SW480 (cell line): Measurements from ENCODE around the gene RAB34.

Experiments used
- DNase-seq: peaks from one replicate; pipeline ENCODE4 v3.0.0-alpha.2; 2016; ENCODE audit warnings: low spot score

RAB34 gene, protein sequence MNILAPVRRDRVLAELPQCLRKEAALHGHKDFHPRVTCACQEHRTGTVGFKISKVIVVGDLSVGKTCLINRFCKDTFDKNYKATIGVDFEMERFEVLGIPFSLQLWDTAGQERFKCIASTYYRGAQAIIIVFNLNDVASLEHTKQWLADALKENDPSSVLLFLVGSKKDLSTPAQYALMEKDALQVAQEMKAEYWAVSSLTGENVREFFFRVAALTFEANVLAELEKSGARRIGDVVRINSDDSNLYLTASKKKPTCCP

DNA sequence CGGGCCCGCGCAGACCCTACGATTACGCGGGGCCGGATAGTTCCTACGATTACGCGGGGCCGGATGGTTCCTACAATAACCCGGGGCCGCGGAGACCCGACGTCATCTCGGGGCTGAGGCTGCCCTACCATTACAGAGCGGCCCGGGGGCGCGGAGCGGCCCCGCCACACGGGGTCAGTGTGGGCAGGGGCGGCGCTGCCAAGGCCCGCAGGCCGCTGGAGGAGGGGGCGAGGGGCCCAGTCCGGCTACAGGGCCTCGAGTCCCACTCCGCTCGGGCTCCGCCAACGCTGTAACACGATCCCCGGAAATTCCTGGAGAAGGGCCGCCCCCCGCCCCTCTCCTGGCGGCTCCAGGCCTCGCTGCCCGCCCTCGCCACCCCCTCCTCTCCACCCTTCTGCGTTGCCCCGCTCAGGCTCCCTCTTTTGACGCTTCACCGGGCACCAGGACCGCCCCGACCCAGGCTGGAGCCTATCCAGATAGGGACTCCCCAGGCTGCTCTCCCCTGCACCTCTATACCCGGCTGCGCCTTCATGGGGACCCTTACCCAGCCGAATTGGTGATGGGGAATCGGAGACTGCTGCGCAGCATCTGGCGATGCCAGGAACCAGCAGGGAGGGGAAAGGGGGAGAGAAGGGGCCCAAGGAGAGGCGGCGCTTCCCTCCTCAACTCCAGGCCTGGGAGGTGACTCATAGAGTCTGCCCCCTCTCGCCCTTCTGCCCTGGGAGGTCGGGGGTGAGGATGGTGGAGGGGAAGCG lies at the start of gene RAB34:
Gene RAB34 (minus strand): TSS at position 291 of the 755 bp plus-strand sequence. CDS start 602 bp downstream, outside the sequence.
- no peak for DNase-seq

DNA sequence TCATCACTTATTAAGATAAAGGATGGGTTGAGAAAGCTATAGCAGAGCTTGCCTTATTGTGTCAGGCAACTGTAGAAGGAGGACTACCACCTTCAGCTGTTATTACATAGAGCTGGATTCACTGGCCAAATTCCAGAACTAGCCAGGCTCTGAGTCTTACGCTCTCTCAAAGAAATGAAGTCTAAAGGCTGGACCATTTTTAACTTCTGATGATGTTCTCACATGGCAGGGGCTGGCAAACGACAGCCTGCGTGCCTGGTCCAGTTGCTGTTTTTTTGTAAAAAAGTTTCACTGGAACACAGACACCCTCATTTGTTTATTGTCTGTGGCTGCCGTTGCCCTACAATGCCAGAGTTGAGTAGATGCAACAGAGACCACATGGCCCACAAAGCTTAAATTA lies 47.4 kb upstream of the RAB34 start:
- DNase-seq: no peak

DNA sequence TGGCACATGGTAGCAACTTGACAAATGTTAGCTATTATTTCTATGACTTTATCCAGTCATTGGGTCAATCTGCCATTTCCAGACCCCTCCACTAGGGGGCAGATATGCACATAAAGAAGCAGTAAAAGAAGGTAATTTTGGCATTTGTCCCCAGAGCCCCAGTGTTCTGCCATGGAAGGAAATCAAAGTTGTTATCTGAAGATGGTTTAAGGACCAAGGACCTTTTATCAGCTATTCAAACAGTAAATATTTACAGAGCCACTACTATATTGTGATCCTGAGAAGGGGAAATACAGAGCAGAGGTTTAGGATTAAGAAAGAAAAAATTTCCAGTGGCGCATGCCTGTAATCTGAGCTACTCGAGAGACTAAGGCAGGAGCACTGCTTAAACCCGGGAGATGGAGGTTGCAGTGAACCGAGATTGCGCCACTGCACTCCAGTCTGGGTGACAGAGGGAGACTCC lies 46.2 kb upstream of the RAB34 start:
- peak; percentile 60 for DNase-seq

DNA sequence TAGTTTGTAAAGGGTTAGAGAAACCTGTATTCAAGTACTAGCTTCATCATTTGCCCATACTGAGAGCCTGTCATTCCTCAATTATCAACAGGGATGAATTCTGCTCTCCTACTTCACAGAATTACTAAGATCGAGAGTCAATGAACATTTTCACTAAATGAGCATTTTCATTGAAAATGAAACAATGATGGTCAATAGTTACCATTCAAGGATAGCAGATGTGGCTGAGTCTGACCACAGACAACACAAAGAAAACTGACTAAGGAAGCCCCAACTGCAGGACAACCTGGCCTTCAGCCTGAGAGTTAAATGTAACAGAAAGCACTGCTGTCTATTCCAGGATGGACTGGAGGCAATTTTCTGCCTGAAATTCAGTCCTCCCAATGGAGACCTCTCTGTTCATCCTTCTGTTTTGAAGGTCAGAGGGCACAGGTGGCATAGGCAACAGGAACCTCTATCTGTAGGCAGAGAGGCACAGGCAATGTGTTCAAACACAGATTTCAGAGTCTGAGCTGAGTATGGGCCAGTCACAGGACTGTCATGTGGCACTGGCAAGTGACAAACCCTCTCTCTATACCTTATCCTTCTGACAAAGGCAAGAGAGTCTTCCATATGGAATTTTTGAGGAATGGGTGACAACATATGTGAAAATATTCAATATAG lies 45.6 kb upstream of the RAB34 start:
- no peak for DNase-seq

DNA sequence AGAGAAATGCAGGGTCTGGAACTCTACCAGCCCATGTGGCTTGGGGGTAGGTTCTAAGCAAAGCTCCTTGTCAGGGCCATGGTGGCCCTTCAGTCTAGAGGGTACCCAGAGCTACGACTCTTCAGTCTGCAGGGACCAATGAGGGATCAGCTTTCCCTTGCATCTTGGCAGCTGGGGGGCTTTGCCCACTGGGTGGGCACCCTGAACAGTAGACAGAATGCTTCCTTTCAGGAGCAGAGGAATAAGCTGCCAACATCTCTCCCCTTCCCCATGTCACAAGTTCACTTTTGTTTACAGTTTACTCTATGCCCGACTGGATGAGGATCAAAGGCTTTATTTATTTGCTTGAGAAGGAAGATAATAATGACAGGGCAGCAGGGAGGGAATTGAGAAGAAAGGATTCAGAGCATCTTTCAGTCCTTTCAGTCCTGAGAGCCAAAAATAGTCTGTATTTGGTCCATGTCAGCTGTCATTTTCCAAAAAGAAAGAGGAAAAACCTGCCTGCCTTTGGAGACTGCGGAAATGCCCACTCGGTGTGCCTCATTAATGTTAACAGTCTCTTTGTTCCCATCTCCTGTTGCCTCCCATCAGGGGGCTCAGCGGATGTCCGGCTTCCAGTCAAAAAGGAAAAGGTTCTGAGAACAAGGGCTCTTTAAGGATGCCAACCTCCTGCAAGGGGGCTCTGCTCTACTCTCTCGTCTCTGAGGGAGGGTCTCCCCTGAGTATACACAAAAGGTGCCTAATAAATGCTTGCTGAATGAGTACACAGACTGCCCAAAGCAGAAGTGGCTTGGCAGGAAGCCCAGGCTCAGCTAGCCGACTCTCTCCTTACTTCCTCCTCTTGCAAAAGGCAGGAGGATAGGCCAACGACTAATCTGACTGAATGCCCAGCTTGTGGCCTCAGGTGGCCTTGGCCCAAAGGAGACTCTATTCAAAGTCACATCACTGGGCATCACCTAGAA lies 43.2 kb upstream of the RAB34 start:
- no peak for DNase-seq

DNA sequence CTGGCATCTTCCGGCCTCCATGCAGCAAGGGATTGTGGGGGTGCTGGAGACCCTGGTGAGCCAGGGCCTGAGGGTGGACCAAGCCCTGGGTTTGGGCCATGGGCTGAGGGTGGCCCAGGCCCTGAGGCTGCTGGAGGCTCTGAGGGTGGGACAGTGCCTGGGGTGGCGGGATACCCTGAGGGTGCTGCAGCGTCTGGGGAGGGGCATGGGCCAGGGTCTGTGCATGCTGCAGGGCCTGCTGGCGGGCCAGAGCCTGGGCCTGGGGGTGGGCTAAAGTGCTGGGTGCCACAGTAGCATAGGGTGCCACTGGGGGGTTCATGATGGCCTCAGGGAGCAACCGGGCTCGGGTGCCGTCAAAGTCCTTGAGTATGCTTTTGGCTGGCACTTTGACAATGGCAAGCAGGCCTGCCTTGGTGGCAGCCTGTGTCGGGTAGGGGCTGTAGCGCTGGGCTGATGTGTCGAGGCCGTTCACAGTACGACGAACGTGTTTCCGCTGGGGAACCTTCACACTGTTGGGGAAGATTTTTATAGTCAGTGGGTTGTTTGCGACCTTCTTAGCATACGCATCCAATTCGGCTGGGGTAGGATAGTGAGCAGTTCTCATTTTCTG lies 41.7 kb upstream of the RAB34 start:
- no peak for DNase-seq

DNA sequence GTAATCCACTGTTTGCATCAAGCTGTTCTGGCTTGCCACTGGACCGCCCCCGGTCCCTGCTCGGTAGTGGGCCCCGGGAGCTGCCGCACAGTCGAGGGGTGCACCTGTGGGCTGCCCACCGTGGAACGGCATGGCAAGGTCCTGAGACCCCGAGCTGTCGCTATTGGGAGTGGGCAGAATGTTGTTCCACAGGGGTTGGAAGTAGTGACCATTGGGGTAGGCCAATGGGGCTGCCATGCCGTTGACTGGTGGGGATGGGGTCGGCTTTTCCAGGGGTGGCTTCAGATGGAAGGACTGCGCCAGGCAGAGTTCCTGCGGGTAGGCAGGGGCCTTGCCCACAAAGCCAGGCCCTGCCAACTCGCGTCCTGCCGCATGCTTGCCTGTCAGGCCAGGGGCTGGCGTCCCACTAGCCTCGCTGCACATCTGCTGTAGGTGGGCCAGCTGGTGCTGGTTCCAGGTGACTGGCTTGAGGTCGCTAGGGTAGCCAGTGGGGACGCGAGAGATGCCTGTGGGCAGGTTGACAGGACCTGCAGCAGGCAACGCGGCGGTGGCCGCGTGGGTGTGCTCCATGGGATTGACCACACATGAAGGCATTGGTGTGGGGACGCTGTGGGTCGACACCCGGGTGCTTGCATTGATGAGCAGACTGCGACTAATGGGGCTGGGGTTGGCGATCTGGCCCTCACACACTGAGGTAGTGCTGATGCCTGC lies 40.9 kb upstream of the RAB34 start:
- DNase-seq: no peak

DNA sequence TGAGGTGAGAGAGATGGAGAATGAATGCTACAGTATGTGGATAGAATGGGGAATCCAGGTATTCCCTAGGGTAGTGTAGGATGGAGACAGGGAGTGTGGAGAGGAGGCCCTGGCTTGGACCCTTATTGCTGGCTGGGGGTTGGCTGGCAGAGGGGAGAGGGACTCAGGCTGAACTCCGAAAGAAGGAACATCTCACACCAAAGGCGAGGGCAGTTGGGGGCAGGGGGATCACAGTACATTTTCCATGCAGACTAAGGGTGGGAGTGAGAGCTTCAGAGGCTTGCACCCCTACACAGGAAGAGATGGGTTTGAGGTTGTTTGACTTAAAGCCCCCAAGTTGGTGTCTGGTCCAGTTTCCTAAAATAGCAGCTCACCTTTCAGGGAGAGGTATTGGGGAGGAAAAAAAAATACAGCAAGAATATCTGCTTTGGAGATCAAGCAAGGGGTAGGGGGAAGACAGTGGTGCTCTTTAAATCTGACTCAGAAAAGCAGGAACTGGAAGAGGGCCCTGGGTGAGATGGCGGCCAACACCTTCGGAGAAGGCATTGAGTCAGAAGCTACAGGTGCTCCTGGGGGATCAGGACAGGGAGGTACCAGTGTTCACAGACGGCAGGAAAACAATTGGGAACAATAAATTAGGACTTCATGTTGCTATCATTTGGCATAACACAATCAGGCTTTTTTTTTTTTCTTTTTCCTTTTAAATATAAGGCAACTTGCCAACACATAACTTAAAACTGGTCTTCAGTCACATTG lies 38.6 kb upstream of the RAB34 start:
- DNase-seq: no peak

DNA sequence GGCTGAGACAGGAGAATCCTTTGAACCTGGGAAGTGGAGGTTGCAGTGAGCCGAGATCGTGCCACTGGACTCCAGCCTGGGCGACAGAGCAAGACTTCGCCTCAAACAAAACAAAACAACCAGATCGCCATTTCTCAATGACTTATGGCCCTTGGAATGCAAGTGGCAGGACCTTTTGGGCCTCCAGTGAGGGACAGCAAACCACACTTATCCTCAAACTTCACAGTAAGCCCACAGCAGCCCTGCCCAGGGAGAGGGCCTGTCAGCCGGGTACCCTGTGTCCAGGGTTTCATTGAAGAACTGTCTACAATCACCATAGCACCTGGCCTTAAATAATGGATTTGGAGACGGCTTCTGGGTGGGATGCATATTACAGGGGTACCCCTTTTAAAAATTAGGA lies 37.8 kb upstream of the RAB34 start:
- DNase-seq: no peak

DNA sequence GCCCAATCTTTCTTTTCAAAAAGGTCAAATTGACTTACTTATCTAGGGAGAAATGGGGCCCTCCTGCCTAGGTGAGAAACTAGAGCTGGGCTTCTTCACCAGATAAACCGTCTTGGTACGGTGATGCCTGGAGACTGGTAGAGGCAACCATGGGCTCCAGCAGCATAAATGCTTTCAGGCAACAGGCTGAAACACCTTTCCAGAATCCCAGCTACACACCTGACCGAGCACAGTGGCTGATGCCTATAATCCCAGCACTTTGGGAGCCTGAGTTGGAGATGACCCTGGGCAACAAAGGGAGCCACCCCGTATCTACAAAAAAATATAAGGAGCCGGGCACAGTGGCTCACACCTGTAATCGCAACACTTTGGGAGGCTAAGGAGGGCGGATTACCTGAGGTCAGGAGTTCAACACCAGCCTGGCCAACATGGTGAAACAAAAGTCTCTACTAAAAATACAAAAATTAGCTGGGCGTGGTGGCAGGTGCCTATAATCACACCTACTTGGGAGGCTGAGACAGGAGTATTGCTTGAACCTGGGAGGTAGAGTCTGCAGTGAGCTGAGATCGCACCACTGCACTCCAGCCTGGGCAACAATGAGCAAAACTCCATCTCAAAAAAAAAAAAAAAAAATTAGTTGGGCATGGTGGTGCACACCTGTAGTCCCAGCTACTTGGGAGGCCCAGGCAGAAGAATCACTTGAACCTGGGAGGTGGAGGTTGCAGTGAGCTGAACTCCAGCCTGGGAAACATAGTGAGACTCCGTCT lies 34.1 kb upstream of the RAB34 start:
- no peak for DNase-seq

DNA sequence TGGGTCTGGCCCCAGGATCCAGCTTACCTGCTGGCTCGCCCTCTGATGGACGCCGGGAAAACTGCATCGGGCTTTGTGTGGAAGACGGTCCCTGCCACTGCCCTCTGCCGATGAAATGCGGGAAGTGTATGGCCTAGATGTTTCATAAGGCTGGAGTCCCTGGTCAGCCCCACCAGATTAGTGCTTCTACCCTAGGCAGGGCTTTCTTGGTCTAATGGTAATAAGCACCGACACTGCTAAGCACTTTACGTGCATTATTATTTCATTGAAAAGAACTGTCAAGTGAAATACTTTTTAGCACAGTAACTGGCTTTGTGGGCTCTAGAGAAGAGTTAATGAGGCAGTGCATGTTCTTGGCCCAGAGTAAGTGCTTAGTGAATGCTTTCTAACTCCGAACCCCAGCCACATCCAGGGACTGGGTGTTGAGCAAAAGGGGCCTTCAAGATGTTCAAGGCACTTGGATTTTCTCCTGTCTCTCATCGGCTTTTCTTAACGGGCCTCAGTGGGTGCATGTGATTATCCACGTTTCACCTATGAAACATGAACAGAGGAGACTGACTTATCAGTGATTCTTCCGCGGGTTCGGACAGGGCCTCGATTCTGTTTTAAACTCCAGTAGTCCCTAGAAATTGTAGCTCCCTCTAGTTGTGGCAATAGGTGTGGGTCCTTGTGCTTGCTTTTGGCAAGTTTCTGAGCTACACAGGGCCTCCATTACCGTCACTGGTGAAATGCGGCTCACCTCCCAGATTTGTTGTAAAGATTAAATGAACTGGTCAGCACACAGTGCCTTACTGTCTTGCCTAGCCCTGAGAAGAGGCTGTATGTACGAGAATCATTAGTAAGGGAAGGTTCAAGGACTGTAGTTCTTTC lies 32.7 kb upstream of the RAB34 start:
- peak; percentile 89 for DNase-seq

DNA sequence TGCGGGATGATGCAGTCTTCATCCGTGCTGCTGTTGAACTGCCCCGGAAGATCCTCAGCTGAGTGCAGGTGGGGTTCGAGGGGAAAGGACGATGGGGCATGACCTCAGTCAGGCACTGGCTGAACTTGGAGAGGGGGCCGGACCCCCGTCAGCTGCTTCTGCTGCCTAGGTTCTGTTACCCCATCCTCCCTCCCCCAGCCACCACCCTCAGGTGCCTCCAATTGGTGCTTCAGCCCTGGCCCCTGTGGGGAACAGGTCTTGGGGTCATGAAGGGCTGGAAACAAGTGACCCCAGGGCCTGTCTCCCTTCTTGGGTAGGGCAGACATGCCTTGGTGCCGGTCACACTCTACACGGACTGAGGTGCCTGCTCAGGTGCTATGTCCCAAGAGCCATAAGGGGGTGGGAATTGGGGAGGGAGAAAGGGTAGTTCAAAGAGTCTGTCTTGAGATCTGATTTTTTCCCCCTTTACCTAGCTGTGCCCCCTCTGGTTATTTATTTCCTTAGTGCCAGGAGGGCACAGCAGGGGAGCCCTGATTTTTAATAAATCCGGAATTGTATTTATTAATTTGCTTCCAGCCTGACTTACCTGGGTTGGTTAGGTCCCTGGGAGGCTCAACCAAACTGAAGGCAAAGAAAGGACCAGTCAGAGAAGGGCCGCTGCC lies 32.0 kb upstream of the RAB34 start:
- no peak for DNase-seq

DNA sequence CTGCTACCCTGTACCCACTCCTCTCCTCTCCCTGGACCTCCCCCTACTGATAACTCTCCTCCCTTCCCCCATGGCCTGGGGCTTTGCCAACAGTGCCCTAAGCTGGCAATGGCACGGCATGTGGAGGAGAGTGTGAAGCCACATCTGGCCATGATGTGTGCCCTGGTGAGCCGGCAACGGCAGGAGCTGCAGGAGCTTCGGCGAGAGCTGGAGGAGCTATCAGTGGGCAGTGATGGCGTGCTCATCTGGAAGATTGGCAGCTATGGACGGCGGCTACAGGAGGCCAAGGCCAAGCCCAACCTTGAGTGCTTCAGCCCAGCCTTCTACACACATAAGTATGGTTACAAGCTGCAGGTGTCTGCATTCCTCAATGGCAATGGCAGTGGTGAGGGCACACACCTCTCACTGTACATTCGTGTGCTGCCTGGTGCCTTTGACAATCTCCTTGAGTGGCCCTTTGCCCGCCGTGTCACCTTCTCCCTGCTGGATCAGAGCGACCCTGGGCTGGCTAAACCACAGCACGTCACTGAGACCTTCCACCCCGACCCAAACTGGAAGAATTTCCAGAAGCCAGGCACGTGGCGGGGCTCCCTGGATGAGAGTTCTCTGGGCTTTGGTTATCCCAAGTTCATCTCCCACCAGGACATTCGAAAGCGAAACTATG lies 31.3 kb upstream of the RAB34 start:
- DNase-seq: no peak

DNA sequence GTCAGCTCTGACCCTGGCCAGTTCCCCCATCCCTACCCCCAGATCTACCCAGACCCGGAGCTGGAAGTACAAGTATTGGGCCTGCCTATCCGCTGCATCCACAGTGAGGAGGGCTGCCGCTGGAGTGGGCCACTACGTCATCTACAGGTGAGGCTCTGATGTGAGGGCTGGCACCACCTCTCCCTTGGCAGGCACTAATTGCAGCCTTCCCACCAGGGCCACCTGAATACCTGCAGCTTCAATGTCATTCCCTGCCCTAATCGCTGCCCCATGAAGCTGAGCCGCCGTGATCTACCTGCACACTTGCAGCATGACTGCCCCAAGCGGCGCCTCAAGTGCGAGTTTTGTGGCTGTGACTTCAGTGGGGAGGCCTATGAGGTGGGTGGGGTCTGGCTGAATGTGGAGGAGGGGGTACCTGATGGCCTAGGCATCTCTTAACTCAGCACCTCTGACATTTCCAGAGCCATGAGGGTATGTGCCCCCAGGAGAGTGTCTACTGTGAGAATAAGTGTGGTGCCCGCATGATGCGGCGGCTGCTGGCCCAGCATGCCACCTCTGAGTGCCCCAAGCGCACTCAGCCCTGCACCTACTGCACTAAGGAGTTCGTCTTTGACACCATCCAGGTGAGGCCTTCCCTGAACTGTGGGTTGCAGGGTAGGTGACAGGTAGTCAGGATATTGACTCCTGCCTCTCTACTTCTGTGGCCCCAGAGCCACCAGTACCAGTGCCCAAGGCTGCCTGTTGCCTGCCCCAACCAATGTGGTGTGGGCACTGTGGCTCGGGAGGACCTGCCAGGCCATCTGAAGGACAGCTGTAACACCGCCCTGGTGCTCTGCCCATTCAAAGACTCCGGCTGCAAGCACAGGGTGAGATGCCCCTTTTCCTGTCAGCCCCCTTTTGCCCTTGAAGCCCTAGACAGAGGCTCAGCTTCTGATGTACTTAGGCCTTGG lies 30.4 kb upstream of the RAB34 start:
- no peak for DNase-seq

DNA sequence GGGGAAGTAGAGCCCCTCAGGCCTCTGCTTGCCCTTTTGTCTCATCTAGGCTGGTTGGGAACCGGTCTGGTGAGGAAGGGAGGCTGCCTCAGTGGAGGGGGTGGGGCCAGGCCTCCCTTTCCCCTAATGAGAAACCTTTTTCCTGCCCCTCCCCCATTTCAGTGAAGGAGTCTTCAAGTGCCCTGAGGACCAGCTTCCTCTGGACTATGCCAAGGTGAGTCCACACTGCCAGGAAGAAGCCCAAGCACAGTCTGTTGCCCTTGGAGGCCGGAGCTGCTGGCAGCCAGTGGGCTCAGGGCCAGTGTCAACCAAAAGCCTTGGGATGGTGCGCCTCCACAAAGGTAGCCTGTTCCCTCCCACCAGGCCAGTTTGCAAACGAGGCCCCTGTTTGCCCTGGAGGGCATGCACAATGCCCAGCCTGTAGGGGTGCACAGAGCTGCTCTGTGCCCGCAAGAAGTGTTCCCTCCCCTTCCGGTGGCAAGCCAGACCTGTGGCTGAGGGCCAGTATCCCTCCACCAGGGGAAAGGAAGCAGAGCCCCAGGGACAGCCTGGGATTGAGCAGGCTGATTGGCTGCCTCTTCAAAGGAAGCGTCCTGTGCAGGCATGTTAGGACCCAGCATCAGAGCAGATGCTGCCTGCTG lies 29.5 kb upstream of the RAB34 start:
- DNase-seq: no peak
